ENCODE data around the gene KCNC2. TPM values are rescaled to one million over a fixed set of nuclear protein-coding genes. Genes with fewer than 3 reads are reported as not detected.

The KCNC2 gene
- total RNA-seq, 1 donor from 2014 or later, result not detected

DNA sequence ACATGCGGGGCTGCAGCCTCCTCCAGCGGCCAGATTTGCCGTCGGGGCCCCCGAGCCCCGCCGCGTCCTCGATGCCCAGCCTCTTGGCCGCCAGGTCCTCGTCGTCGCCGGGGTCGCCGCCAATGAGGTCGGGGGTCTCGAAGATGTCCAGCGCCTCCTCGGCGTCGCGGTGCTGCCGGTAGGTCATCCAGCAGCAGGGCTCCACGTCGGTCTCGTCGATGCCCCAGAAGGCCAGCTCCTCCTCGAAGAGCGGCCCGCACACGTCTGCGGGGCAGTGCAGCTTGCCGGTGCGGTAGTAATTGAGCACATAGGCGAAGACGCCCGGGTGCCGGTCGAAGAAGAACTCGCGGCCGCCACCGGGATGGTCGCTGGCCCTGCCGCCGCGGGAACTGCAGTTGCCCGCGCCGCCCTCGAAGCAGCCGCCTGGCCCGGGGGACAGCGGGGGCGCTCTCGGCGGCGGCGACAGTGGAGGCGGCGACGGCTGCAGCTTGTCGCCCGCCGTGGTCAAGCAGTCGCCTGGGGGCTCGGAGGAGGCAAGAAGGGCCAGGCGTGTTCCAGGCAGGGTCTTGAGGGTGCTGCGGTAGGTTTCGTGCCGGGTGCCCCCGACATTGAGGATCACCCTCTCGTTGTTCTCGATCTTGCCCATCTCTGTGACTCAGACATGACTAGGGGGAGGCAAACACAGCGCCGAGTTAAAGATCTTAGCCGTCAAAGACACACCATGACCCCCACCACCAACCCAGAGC, 2.1 kb downstream of the KCNC2 start:
- Mint-ChIP-seq H3K27me3 (ENCODE audit: unreplicated experiment) (peaks cover 19% of the 10 kb centered on the region), H3K4me3 (ENCODE audit: unreplicated experiment) (peak overlapping the region; percentile 67), H3K9me3 (ENCODE audit: unreplicated experiment) (no peaks in the 10 kb centered on the region), H3K27ac (ENCODE audit: unreplicated experiment) (no peak overlapping the region), H3K36me3 (ENCODE audit: low read depth, unreplicated experiment) (no peaks in the 10 kb centered on the region), H3K4me1 (ENCODE audit: unreplicated experiment) (peaks cover 9% of the 10 kb centered on the region)
- TF ChIP-seq, protein P1, sequence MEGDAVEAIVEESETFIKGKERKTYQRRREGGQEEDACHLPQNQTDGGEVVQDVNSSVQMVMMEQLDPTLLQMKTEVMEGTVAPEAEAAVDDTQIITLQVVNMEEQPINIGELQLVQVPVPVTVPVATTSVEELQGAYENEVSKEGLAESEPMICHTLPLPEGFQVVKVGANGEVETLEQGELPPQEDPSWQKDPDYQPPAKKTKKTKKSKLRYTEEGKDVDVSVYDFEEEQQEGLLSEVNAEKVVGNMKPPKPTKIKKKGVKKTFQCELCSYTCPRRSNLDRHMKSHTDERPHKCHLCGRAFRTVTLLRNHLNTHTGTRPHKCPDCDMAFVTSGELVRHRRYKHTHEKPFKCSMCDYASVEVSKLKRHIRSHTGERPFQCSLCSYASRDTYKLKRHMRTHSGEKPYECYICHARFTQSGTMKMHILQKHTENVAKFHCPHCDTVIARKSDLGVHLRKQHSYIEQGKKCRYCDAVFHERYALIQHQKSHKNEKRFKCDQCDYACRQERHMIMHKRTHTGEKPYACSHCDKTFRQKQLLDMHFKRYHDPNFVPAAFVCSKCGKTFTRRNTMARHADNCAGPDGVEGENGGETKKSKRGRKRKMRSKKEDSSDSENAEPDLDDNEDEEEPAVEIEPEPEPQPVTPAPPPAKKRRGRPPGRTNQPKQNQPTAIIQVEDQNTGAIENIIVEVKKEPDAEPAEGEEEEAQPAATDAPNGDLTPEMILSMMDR (IDR thresholded peaks at IDR 0.05; ENCODE audit: unreplicated experiment), result no peak
- no peak for DNase-seq (ENCODE audit: low spot score)

DNA sequence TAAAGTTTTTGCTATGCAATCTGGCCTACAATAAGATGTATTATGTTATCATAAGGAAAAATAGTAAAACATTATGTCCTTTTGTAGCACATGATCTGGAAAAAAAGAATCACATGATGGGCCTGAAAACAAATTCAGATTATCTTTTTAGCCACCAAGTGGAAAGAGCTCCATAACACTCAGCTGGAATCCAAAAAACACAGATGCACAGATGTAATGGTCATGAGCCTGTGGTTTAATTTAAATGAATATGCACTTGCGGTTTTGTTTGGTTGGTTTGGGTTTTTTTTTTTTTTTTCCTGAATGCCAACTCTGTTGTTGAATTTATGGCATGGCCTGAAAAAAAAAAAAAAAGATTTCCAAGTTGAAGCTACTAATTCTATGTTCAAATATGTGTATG, 4.1 kb downstream of the KCNC2 start:
- TF ChIP-seq, protein P1 (IDR thresholded peaks at IDR 0.05; ENCODE audit: unreplicated experiment), result no peak
- no peak for DNase-seq (ENCODE audit: low spot score)
- H3K27ac Mint-ChIP-seq (ENCODE audit: unreplicated experiment), result no peak overlapping the region
- peaks cover 19% of the 10 kb centered on the region for H3K27me3 Mint-ChIP-seq (ENCODE audit: unreplicated experiment)
- no peaks in the 10 kb centered on the region for H3K36me3 Mint-ChIP-seq (ENCODE audit: low read depth, unreplicated experiment)
- no peaks in the 10 kb centered on the region for H3K9me3 Mint-ChIP-seq (ENCODE audit: unreplicated experiment)
- no peak overlapping the region for H3K4me3 Mint-ChIP-seq (ENCODE audit: unreplicated experiment)
- peaks cover 13% of the 10 kb centered on the region for H3K4me1 Mint-ChIP-seq (ENCODE audit: unreplicated experiment)

DNA sequence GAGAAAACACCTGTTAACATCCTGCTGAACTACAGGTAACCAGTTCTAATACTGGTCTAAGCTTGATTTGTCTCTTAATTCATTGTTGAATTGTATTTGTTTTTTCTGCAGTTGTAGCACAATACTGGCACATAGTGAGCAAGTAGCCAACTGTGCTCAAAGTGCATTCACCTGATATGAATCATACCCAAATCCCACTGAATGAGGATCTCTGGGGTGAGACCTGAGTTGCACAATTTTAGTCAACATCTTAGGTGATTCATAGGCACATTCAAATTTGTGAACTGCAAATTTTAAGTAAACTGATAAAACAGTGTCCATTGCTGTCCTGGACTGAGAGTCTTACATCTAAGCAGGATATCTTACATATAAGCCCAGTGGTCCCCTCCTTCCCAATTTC, 12.8 kb downstream of the KCNC2 start:
- DNase-seq (ENCODE audit: low spot score), result no peak
- peaks cover 9% of the 10 kb centered on the region for H3K4me1 Mint-ChIP-seq (ENCODE audit: unreplicated experiment)
- no peak overlapping the region for H3K27ac Mint-ChIP-seq (ENCODE audit: unreplicated experiment)
- H3K9me3 Mint-ChIP-seq (ENCODE audit: unreplicated experiment), result no peaks in the 10 kb centered on the region
- no peaks in the 10 kb centered on the region for H3K27me3 Mint-ChIP-seq (ENCODE audit: unreplicated experiment)
- no peaks in the 10 kb centered on the region for H3K36me3 Mint-ChIP-seq (ENCODE audit: low read depth, unreplicated experiment)
- TF ChIP-seq, protein P1 (IDR thresholded peaks at IDR 0.05; ENCODE audit: unreplicated experiment), result no peak
- H3K4me3 Mint-ChIP-seq (ENCODE audit: unreplicated experiment), result no peak overlapping the region

DNA sequence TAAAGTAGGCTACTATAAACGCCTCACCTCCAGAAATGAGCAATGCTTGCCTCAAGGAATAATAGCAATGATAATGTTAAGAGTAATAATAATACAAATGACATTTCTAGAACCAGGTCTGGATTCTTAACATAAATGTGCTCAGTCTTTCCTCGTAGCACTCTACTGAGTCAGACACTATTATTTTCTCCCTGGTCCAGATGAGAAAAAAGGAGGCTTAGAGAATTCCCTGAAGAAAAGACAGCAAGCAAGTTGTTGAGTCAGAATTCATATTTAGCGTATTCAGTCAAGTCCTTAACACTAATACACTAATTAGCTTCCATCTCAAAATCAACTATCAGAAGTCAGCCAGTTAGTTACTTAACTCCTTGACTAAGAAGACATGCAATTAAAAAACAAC, 13.2 kb downstream of the KCNC2 start:
- no peaks in the 10 kb centered on the region for H3K27me3 Mint-ChIP-seq (ENCODE audit: unreplicated experiment)
- no peak overlapping the region for H3K27ac Mint-ChIP-seq (ENCODE audit: unreplicated experiment)
- no peak overlapping the region for H3K4me3 Mint-ChIP-seq (ENCODE audit: unreplicated experiment)
- no peak for DNase-seq (ENCODE audit: low spot score)
- no peaks in the 10 kb centered on the region for H3K9me3 Mint-ChIP-seq (ENCODE audit: unreplicated experiment)
- H3K4me1 Mint-ChIP-seq (ENCODE audit: unreplicated experiment), result peaks cover 7% of the 10 kb centered on the region
- TF ChIP-seq, protein P1 (IDR thresholded peaks at IDR 0.05; ENCODE audit: unreplicated experiment), result no peak
- H3K36me3 Mint-ChIP-seq (ENCODE audit: low read depth, unreplicated experiment), result no peaks in the 10 kb centered on the region

DNA sequence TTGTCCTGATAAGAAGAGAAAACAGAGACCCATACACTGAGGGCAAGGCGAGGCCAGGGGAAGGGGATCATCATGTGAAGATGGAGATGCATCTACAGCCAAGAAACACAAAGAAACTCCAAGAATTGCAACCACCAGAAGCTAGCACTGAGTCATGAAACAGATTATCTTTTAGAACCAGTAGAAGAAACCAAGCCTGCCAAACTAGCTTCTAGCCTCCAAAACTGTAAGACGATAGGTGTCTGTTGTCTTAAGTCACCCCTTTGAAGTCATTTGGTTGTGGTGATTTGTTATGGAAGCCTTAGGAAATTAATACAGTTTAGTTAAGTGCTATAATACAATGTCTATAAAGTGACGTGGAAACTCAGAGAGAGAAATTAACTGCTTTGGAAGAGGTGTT, 15.4 kb downstream of the KCNC2 start:
- DNase-seq (ENCODE audit: low spot score), result no peak
- no peaks in the 10 kb centered on the region for H3K36me3 Mint-ChIP-seq (ENCODE audit: low read depth, unreplicated experiment)
- H3K4me1 Mint-ChIP-seq (ENCODE audit: unreplicated experiment), result peaks cover 4% of the 10 kb centered on the region
- H3K27me3 Mint-ChIP-seq (ENCODE audit: unreplicated experiment), result no peaks in the 10 kb centered on the region
- no peak overlapping the region for H3K4me3 Mint-ChIP-seq (ENCODE audit: unreplicated experiment)
- no peaks in the 10 kb centered on the region for H3K9me3 Mint-ChIP-seq (ENCODE audit: unreplicated experiment)
- TF ChIP-seq, protein P1 (IDR thresholded peaks at IDR 0.05; ENCODE audit: unreplicated experiment), result no peak
- H3K27ac Mint-ChIP-seq (ENCODE audit: unreplicated experiment), result no peak overlapping the region

Measured in endothelial cell (in vitro differentiated cells).